KOPT-K1 (cell line): ENCODE results near the gene FAM156B.
"Not testable (repeated sequence)": the region's sequence is repeated elsewhere in the genome, so short reads cannot be mapped to it uniquely, and the experiment has no call there.

Source experiments
- H3K27ac ChIP-seq: fragments of 200-600 bp; sonication (generic); 2 replicates; pipeline ENCODE4 v1.5.1; 2016; ENCODE audit warnings: antibody characterized with exemption, mild to moderate bottlenecking, low read depth, low read length; ENCODE audit not compliant: poor library complexity, severe bottlenecking
- H3K36me3 ChIP-seq: fragments of 200-600 bp; sonication (generic); 2 replicates; pipeline ENCODE4 v1.5.1; 2017; ENCODE audit warnings: antibody characterized with exemption, mild to moderate bottlenecking, low read length, moderate library complexity; ENCODE audit not compliant: insufficient read depth
- H3K9me3 ChIP-seq: fragments of 200-600 bp; sonication (generic); 2 replicates; pipeline ENCODE4 v1.5.1; 2017; ENCODE audit warnings: antibody characterized with exemption, low read length, mild to moderate bottlenecking; ENCODE audit not compliant: insufficient read depth, poor library complexity, severe bottlenecking

Gene FAM156B

GRCh38 chrX:52896855-52897709 is at the start of gene FAM156B:
Gene FAM156B (plus strand): TSS chrX:52897330. CDS start chrX:52907226, 9,896 bp downstream.
- not testable (repeated sequence) for H3K9me3 ChIP-seq, H3K36me3 ChIP-seq, H3K27ac ChIP-seq

- H3K27ac ChIP-seq: no peak overlapping the region
- H3K9me3 ChIP-seq: no peaks in the 10 kb centered on the region
Observed at GRCh38 chrX:52852110-52852860, 44.8 kb upstream of the FAM156B start.

GRCh38 chrX:52856991-52857525 is 40.1 kb upstream of the FAM156B start:
- not testable (repeated sequence) for H3K9me3 ChIP-seq, H3K27ac ChIP-seq, H3K36me3 ChIP-seq

More at GRCh38 chrX:52852110-52852860, 44.8 kb upstream of the FAM156B start:
- H3K36me3 ChIP-seq: no peaks in the 10 kb centered on the region

GRCh38 chrX:52865343-52865998 is 31.7 kb upstream of the FAM156B start:
- no peaks in the 10 kb centered on the region for H3K9me3 ChIP-seq
- no peaks in the 10 kb centered on the region for H3K36me3 ChIP-seq

GRCh38 chrX:52867610-52868348 is 29.4 kb upstream of the FAM156B start, which contains the start of gene XAGE3:
Gene XAGE3 (minus strand): TSS chrX:52868083. CDS start chrX:52867133, 950 bp downstream.
- no peak within 1 kb of the TSS for H3K27ac ChIP-seq
- H3K36me3 ChIP-seq: no peaks in the 10 kb centered on the region
- H3K9me3 ChIP-seq: no peaks in the 10 kb centered on the region

More at GRCh38 chrX:52865343-52865998, 31.7 kb upstream of the FAM156B start:
- no peak overlapping the region for H3K27ac ChIP-seq

- Histone ChIP-seq H3K9me3 (no peaks in the 10 kb centered on the region), H3K27ac (no peak overlapping the region)
Observed at GRCh38 chrX:52870046-52870445, 27.1 kb upstream of the FAM156B start.

GRCh38 chrX:52873825-52874224 is 23.3 kb upstream of the FAM156B start:
- not testable (repeated sequence) for H3K36me3 ChIP-seq, H3K9me3 ChIP-seq

More at GRCh38 chrX:52870046-52870445, 27.1 kb upstream of the FAM156B start:
- no peaks in the 10 kb centered on the region for H3K36me3 ChIP-seq

GRCh38 chrX:52874661-52875060 is 22.5 kb upstream of the FAM156B start:
- no peaks in the 10 kb centered on the region for H3K9me3 ChIP-seq
- H3K36me3 ChIP-seq: no peaks in the 10 kb centered on the region
- H3K27ac ChIP-seq: no peak overlapping the region

More at GRCh38 chrX:52873825-52874224, 23.3 kb upstream of the FAM156B start:
- H3K27ac ChIP-seq: not testable (repeated sequence)

GRCh38 chrX:52875436-52875835 is 21.7 kb upstream of the FAM156B start:
- H3K9me3 ChIP-seq, H3K36me3 ChIP-seq, H3K27ac ChIP-seq: not testable (repeated sequence)

GRCh38 chrX:52876386-52876785 is 20.7 kb upstream of the FAM156B start:
- H3K9me3 ChIP-seq, H3K36me3 ChIP-seq, H3K27ac ChIP-seq: not testable (repeated sequence)

GRCh38 chrX:52887459-52887858 is 9.7 kb upstream of the FAM156B start:
- not testable (repeated sequence) for H3K27ac ChIP-seq, H3K36me3 ChIP-seq, H3K9me3 ChIP-seq

- H3K36me3 ChIP-seq, H3K27ac ChIP-seq, H3K9me3 ChIP-seq: not testable (repeated sequence)
Observed at GRCh38 chrX:52888090-52888489, 9.0 kb upstream of the FAM156B start.

- not testable (repeated sequence) for H3K9me3 ChIP-seq, H3K27ac ChIP-seq
Observed at GRCh38 chrX:52896438-52896837, 692 bp upstream of the FAM156B start.

GRCh38 chrX:52905531-52905930 is 8.4 kb downstream of the FAM156B start:
- H3K27ac ChIP-seq, H3K9me3 ChIP-seq, H3K36me3 ChIP-seq: not testable (repeated sequence)

More at GRCh38 chrX:52896438-52896837, 692 bp upstream of the FAM156B start:
- not testable (repeated sequence) for H3K36me3 ChIP-seq
